Trophoblast cell (in vitro differentiated cells and primary cell): Measurements from ENCODE around the gene POC1A.

Experiments
- DNase-seq, 2 donors: peaks; one replicate each; pipeline ENCODE4 v3.0.0-alpha.2; 2016
- H2AFZ ChIP-seq: 2 replicates; pipeline ENCODE4 v1.6.1; 2013; ENCODE audit warnings: low read length, moderate library complexity, mild to moderate bottlenecking; ENCODE audit not compliant: insufficient read depth, poor library complexity
- H2AK5ac ChIP-seq: 2 replicates; pipeline ENCODE4 v1.6.1; 2013; ENCODE audit warnings: mild to moderate bottlenecking, low read length
- H2BK120ac ChIP-seq: 2 replicates; pipeline ENCODE4 v1.6.1; 2013; ENCODE audit warnings: low read length, mild to moderate bottlenecking, moderate library complexity; ENCODE audit not compliant: insufficient read depth, poor library complexity
- H2BK12ac ChIP-seq: 2 replicates; pipeline ENCODE4 v1.6.1; 2013; ENCODE audit warnings: mild to moderate bottlenecking, low read length, moderate library complexity
- H2BK5ac ChIP-seq: 2 replicates; pipeline ENCODE4 v1.6.1; 2013; ENCODE audit warnings: low read length, low read depth, moderate library complexity, mild to moderate bottlenecking; ENCODE audit not compliant: poor library complexity
- H3K14ac ChIP-seq: 2 replicates; pipeline ENCODE4 v1.6.1; 2013; ENCODE audit warnings: mild to moderate bottlenecking, low read length
- H3K18ac ChIP-seq: 2 replicates; pipeline ENCODE4 v1.6.1; 2013; ENCODE audit warnings: mild to moderate bottlenecking, low read length
- H3K23ac ChIP-seq: 2 replicates; pipeline ENCODE4 v1.6.1; 2013; ENCODE audit warnings: low read length
- H3K27ac ChIP-seq: 2 replicates; pipeline ENCODE4 v1.5.1; 2013; ENCODE audit warnings: low read depth, mild to moderate bottlenecking, inconsistent platforms, low read length, moderate library complexity
- H3K27me3 ChIP-seq: 2 replicates; pipeline ENCODE4 v1.6.1; 2013; ENCODE audit warnings: inconsistent platforms, mild to moderate bottlenecking, low read length, moderate library complexity; ENCODE audit not compliant: insufficient read depth
- H3K36me3 ChIP-seq, 2 experiments: 1 replicate in 1 of 2; 2 replicates in 1 of 2; pipeline ENCODE4 v1.6.1; 2013; ENCODE audit warnings: low read length in 2 of 2, mild to moderate bottlenecking in 2 of 2, moderate library complexity in 1 of 2; ENCODE audit not compliant: insufficient read depth in 2 of 2, control insufficient read depth in 1 of 2
- H3K4ac ChIP-seq: 2 replicates; pipeline ENCODE4 v1.6.1; 2013; ENCODE audit warnings: low read depth, mild to moderate bottlenecking, low read length, moderate library complexity
- H3K4me1 ChIP-seq, 2 experiments: 1 replicate in 1 of 2; 2 replicates in 1 of 2; pipeline ENCODE4 v1.6.1; 2013; ENCODE audit warnings: low read length in 2 of 2, mild to moderate bottlenecking in 2 of 2, moderate library complexity in 1 of 2; ENCODE audit not compliant: insufficient read depth in 2 of 2, control insufficient read depth in 1 of 2
- H3K4me2 ChIP-seq: 2 replicates; pipeline ENCODE4 v1.6.1; 2013; ENCODE audit warnings: inconsistent platforms, mild to moderate bottlenecking, low read length, moderate library complexity
- H3K4me3 ChIP-seq: 2 replicates; pipeline ENCODE4 v1.5.1; 2013; ENCODE audit warnings: mild to moderate bottlenecking, low read depth, low read length, inconsistent platforms
- H3K79me1 ChIP-seq: one replicate; pipeline ENCODE4 v1.6.1; 2013; ENCODE audit warnings: low read length
- H3K79me2 ChIP-seq: 2 replicates; pipeline ENCODE4 v1.6.1; 2013; ENCODE audit warnings: low read length, mild to moderate bottlenecking; ENCODE audit not compliant: control insufficient read depth, insufficient read depth, poor library complexity
- H3K9ac ChIP-seq: 2 replicates; pipeline ENCODE4 v1.6.1; 2013; ENCODE audit warnings: mild to moderate bottlenecking, low read length
- H3K9me3 ChIP-seq: 2 replicates; pipeline ENCODE4 v1.6.1; 2013; ENCODE audit warnings: low read depth, mild to moderate bottlenecking, control low read depth, inconsistent platforms, low read length; ENCODE audit not compliant: insufficient read depth
- H4K12ac ChIP-seq: 2 replicates; pipeline ENCODE4 v1.6.1; 2013; ENCODE audit warnings: low read depth, mild to moderate bottlenecking, low read length, moderate library complexity
- H4K8ac ChIP-seq: 2 replicates; pipeline ENCODE4 v1.6.1; 2013; ENCODE audit warnings: low read depth, mild to moderate bottlenecking, low read length, moderate library complexity
- H4K91ac ChIP-seq: one replicate; pipeline ENCODE4 v1.6.1; 2013; ENCODE audit warnings: low read depth, mild to moderate bottlenecking, low read length, moderate library complexity
- WGBS: extraction: QIAGEN DNeasy Blood & Tissue Kit; methylation state at CpG from one replicate; pipeline ENCODE4 v1.1.7; 2013; ENCODE audit warnings: missing lambda C conversion rate; ENCODE audit not compliant: insufficient read length, insufficient coverage; ENCODE audit errors: extremely low coverage; 5-methylcytosine and 5-hydroxymethylcytosine counted together

Gene POC1A

DNA sequence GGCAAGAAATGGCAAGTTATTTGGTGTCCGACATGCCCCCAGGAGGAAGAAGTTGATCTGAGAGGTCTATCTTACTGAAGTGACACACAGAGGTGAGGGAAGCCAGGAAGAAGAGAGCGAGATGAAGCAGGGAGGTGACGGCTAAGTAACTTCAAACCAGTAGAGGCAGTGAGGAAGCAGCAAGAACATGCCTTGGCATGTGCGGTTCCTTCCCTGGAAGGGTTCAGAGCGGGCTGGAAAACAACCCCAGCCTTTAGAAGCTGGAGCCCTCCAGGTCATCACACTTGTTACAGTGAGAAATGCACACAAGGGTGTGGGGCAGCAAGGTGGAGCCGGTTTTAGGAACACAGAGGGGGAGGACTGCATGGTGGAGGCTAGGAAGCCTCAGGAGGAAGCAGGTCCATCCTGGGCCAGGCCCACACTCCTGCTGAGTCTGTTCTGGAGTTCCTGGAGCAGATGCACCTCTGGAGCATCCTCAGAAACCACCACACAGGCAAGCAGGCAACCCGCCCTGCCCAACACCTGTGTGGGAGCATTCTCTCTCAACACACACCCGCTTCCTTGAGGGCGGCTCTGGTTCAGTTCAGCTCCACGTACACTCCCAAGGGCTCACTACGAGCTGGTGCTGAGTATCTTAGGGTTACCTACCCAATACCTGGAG, 47.1 kb downstream of the POC1A start:
- Histone ChIP-seq H2AFZ (no peak overlapping the region), H4K8ac (no peak overlapping the region), H3K4me1 (no peaks in the 10 kb centered on the region), H3K23ac (no peak overlapping the region), H3K4me2 (no peak overlapping the region), H4K12ac (no peak overlapping the region), H4K91ac (peak overlapping the region; percentile 11), H3K27ac (no peak overlapping the region), H3K4me3 (no peak overlapping the region), H3K9ac (no peak overlapping the region), H3K9me3 (no peaks in the 10 kb centered on the region), H2BK120ac (no peak overlapping the region), H3K36me3 (peaks cover 5 to 14% of the 10 kb centered on the region in 2 experiments), H3K4ac (no peak overlapping the region), H3K14ac (no peak overlapping the region), H2BK5ac (no peak overlapping the region), H3K79me1 (no peaks in the 10 kb centered on the region), H3K18ac (no peak overlapping the region), H3K79me2 (no peaks in the 10 kb centered on the region), H2AK5ac (no peak overlapping the region), H2BK12ac (no peak overlapping the region), H3K27me3 (no peaks in the 10 kb centered on the region)
- DNase-seq: no peak
- no CpG with 5 or more reads among the region's 11 CpGs for WGBS

DNA sequence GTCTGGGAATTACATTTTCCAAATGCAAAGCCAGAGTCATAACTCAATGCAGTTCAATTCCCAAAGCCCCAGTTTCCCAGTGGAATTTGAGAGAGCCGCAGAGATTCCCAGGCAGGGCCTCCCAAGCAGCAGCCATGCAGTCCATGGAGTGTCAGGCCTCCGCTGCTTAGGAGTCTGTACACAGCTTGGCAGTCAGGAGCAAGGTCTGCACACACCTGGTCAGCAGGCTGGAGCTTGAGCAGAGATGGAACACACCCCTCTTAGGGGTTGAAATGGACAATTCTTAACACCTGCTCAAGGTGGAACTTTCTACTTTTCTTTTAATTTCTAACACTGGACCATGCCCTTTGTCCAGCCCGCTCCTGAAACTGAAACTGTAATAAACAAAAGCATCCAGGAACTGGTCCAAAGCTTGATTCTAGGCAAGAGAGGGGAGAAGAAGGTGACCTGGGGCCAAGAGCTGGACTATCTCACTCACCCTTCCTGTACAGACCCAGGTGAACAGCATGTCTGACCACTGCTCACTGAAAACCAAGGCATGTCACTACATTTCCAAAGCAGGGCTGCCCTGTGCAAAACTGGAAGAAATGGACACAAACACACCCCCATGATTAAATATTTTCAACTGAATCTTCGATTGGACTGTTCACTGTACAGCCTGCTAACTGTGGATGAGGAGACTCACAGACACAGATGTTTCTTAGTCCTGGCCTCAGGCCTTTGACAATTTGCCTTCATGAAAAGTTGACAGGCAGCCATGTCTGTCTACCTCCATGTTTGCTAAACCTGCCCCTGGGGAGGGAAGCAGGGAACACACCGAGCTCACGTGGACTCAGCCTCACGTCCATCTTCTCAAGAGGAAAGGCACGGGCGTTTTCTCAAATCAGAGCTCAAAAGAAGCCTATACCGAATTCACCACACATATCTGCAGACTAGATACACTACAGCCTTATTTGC, 49.3 kb downstream of the POC1A start:
- H4K8ac ChIP-seq: no peak overlapping the region
- no peak overlapping the region for H4K91ac ChIP-seq
- H3K18ac ChIP-seq: no peak overlapping the region
- no peak overlapping the region for H2BK120ac ChIP-seq
- H3K23ac ChIP-seq: no peak overlapping the region
- H3K27me3 ChIP-seq: no peaks in the 10 kb centered on the region
- no peak overlapping the region for H4K12ac ChIP-seq
- no peaks in the 10 kb centered on the region for H3K79me2 ChIP-seq
- H2BK5ac ChIP-seq: no peak overlapping the region
- no CpG with 5 or more reads among the region's 10 CpGs for WGBS
- H2AK5ac ChIP-seq: no peak overlapping the region
- no peaks in the 10 kb centered on the region for H3K4me1 ChIP-seq
- no peak overlapping the region for H3K9ac ChIP-seq
- H3K14ac ChIP-seq: no peak overlapping the region
- no peak overlapping the region for H3K4ac ChIP-seq
- H3K79me1 ChIP-seq: no peaks in the 10 kb centered on the region
- H2AFZ ChIP-seq: no peak overlapping the region
- H3K9me3 ChIP-seq: no peaks in the 10 kb centered on the region
- no peak overlapping the region for H3K27ac ChIP-seq
- H3K4me2 ChIP-seq: no peak overlapping the region
- DNase-seq: no peak
- no peak overlapping the region for H2BK12ac ChIP-seq
- H3K36me3 ChIP-seq: peaks cover 2 to 6% of the 10 kb centered on the region in 2 experiments
- H3K4me3 ChIP-seq: no peak overlapping the region

DNA sequence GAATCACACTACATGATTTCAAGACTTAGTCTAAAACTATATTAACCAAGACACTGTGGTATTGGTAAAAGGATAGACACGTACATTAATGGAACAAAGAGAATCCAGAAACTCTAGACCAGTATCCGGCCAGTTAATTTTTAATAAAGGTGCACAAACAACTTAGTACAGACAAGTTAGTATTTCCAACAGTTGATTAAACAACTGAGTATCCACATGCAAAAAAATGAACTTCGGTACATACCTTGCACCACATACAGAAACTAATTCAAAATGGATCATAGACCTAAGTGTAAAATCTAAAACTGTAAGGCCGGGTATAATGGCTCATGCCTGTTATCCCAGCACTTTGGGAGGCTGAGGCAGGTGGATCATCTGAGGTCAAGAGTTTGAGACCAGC, 51.3 kb downstream of the POC1A start:
- Histone ChIP-seq H3K36me3 (peaks cover 2 to 6% of the 10 kb centered on the region in 2 experiments), H3K18ac (no peak overlapping the region), H3K79me2 (no peaks in the 10 kb centered on the region), H2BK5ac (no peak overlapping the region), H3K4ac (no peak overlapping the region), H4K8ac (no peak overlapping the region), H3K4me1 (peaks cover 4 to 10% of the 10 kb centered on the region in 2 experiments), H2BK12ac (no peak overlapping the region), H3K9me3 (no peaks in the 10 kb centered on the region), H3K4me2 (no peak overlapping the region), H3K79me1 (no peaks in the 10 kb centered on the region), H3K14ac (no peak overlapping the region), H3K27me3 (no peaks in the 10 kb centered on the region), H2AFZ (no peak overlapping the region), H4K91ac (no peak overlapping the region), H3K9ac (no peak overlapping the region), H3K23ac (no peak overlapping the region), H3K4me3 (no peak overlapping the region), H2AK5ac (no peak overlapping the region), H3K27ac (no peak overlapping the region), H2BK120ac (no peak overlapping the region), H4K12ac (no peak overlapping the region)
- no CpG with 5 or more reads among the region's 4 CpGs for WGBS
- DNase-seq: no peak

DNA sequence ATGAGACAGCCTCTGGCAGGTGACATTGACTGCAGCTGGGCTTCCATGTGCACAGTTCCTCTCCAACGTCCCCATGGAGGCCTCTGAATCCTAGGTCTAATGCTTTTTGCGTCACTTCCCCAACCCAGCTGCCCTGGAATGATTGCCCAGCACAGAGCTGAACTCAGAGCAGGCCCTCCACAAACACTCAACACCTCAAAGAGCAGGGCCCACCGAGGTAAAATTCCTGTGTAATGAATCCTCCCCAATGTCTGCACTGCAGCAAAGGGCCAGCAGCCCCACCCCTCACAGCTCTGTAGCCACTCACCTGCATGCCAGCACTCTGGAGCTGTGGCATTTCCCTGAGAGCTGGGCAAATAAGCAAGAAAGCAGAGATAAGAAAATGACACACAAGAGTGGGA, 55.2 kb downstream of the POC1A start:
- WGBS: no CpG with 5 or more reads among the region's 3 CpGs
- peak; percentile 79 to 85 for DNase-seq
- H3K14ac ChIP-seq: no peak overlapping the region
- H2BK120ac ChIP-seq: no peak overlapping the region
- H2BK5ac ChIP-seq: no peak overlapping the region
- no peak overlapping the region for H3K18ac ChIP-seq
- no peak overlapping the region for H3K9ac ChIP-seq
- no peak overlapping the region for H4K12ac ChIP-seq
- no peak overlapping the region for H3K4me3 ChIP-seq
- no peak overlapping the region for H3K4ac ChIP-seq
- no peaks in the 10 kb centered on the region for H3K79me1 ChIP-seq
- H3K23ac ChIP-seq: no peak overlapping the region
- peaks cover 5 to 12% of the 10 kb centered on the region in 2 experiments for H3K4me1 ChIP-seq
- no peaks in the 10 kb centered on the region for H3K9me3 ChIP-seq
- no peak overlapping the region for H2AFZ ChIP-seq
- H3K36me3 ChIP-seq: peaks cover 16 to 18% of the 10 kb centered on the region in 2 experiments
- H2AK5ac ChIP-seq: no peak overlapping the region
- no peak overlapping the region for H4K91ac ChIP-seq
- no peak overlapping the region for H3K4me2 ChIP-seq
- no peak overlapping the region for H4K8ac ChIP-seq
- no peak overlapping the region for H3K27ac ChIP-seq
- H3K27me3 ChIP-seq: no peaks in the 10 kb centered on the region
- no peak overlapping the region for H2BK12ac ChIP-seq
- H3K79me2 ChIP-seq: no peaks in the 10 kb centered on the region
